Measurements from ENCODE around the gene ZSCAN5B. TPM values are rescaled to one million over a fixed set of nuclear protein-coding genes. Genes with fewer than 3 reads are reported as not detected.
"Not testable (repeated sequence)": the region's sequence is repeated elsewhere in the genome, so short reads cannot be mapped to it uniquely, and the experiment has no call there.

ZSCAN5B gene
- polyA plus RNA-seq, 1 experiment, result 0.17 TPM

- H3K27me3 ChIP-seq (ENCODE audit: control insufficient read depth, insufficient read depth, low read length), result no peaks in the 10 kb centered on the region
- CTCF ChIA-PET, result no interaction called here
- POLR2A ChIA-PET, result no interaction called here
- DNase-seq (ENCODE audit: low read depth), result no peak
- no peak for TF ChIP-seq CTCF (IDR thresholded peaks at IDR 0.05; ENCODE audit: insufficient read depth, low read depth, low read length)
- H3K4me3 ChIP-seq (ENCODE audit: low read depth, low read length), result no peak overlapping the region
- no peaks in the 10 kb centered on the region for H3K36me3 ChIP-seq (ENCODE audit: control insufficient read depth, insufficient read depth, low read length)
Measured at GRCh38 chr19:56218961-56219360, 21.4 kb upstream of the ZSCAN5B start.

GRCh38 chr19:56217039-56217949 is 19.7 kb upstream of the ZSCAN5B start:
- H3K4me3 ChIP-seq (ENCODE audit: low read depth, low read length), result peak overlapping the region; percentile 7; the same call in 1 of the 2 replicates
- H3K27me3 ChIP-seq (ENCODE audit: control insufficient read depth, insufficient read depth, low read length), result no peaks in the 10 kb centered on the region
- no peak for TF ChIP-seq CTCF (IDR thresholded peaks at IDR 0.05; ENCODE audit: insufficient read depth, low read depth, low read length)
- no peak for DNase-seq (ENCODE audit: low read depth)
- CTCF ChIA-PET, result no interaction called here
- no peaks in the 10 kb centered on the region for H3K36me3 ChIP-seq (ENCODE audit: control insufficient read depth, insufficient read depth, low read length)
- POLR2A ChIA-PET, result no interaction called here

- DNase-seq (ENCODE audit: low read depth), result no peak
- Histone ChIP-seq H3K27me3 (ENCODE audit: control insufficient read depth, insufficient read depth, low read length) (no peaks in the 10 kb centered on the region), H3K4me3 (ENCODE audit: low read depth, low read length) (no peak overlapping the region), H3K36me3 (ENCODE audit: control insufficient read depth, insufficient read depth, low read length) (no peaks in the 10 kb centered on the region)
- POLR2A ChIA-PET, result no interaction called here
- CTCF ChIA-PET, result no interaction called here
- TF ChIP-seq CTCF (IDR thresholded peaks at IDR 0.05; ENCODE audit: insufficient read depth, low read depth, low read length), result no peak
Measured at GRCh38 chr19:56211718-56212117, 14.1 kb upstream of the ZSCAN5B start.

GRCh38 chr19:56210036-56210435 is 12.5 kb upstream of the ZSCAN5B start:
- POLR2A ChIA-PET; H3K36me3 ChIP-seq (ENCODE audit: control insufficient read depth, insufficient read depth, low read length); CTCF ChIA-PET; H3K27me3 ChIP-seq (ENCODE audit: control insufficient read depth, insufficient read depth, low read length); DNase-seq (ENCODE audit: low read depth); H3K4me3 ChIP-seq (ENCODE audit: low read depth, low read length): not testable (repeated sequence)

- Histone ChIP-seq H3K36me3 (ENCODE audit: control insufficient read depth, insufficient read depth, low read length) (no peaks in the 10 kb centered on the region), H3K27me3 (ENCODE audit: control insufficient read depth, insufficient read depth, low read length) (no peaks in the 10 kb centered on the region), H3K4me3 (ENCODE audit: low read depth, low read length) (no peak overlapping the region)
- ChIA-PET CTCF (no interaction called here), POLR2A (no interaction called here)
- DNase-seq (ENCODE audit: low read depth), result no peak
- no peak for TF ChIP-seq CTCF (IDR thresholded peaks at IDR 0.05; ENCODE audit: insufficient read depth, low read depth, low read length)
Measured at GRCh38 chr19:56209091-56209490, 11.5 kb upstream of the ZSCAN5B start.

GRCh38 chr19:56207581-56207980 is 10.0 kb upstream of the ZSCAN5B start:
- H3K36me3 ChIP-seq (ENCODE audit: control insufficient read depth, insufficient read depth, low read length); H3K27me3 ChIP-seq (ENCODE audit: control insufficient read depth, insufficient read depth, low read length); H3K4me3 ChIP-seq (ENCODE audit: low read depth, low read length); POLR2A ChIA-PET; CTCF ChIA-PET; DNase-seq (ENCODE audit: low read depth): not testable (repeated sequence)

Measured in BJ (cell line).